Measurements from ENCODE around the gene S100A2.
"Not testable (repeated sequence)": the region's sequence is repeated elsewhere in the genome, so short reads cannot be mapped to it uniquely, and the experiment has no call there.

The S100A2 gene

GRCh38 chr1:153563991-153564390, 1.7 kb downstream of the S100A2 start:
- DNase-seq (ENCODE audit: low read depth): no peak

DNA sequence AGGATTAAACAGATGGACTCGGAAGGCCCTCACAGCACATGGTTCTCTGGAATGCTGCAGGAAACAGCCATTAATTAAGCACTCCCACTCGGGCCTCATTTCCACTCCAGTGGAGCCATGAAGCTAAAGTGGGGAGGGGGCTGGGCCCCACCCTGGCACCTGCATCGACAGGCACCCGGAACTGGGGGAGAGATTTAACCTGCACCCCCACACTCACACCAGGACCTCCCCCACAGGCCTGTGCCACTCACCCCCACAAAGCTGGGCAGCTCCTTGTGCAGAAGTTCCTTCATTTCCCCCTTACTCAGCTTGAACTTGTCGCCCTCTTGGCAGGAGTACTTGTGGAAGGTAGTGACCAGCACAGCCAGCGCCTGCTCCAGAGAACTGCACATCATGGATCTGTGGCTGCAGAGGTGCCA, 2.2 kb downstream of the S100A2 start:
- DNase-seq (ENCODE audit: low read depth): no peak

GRCh38 chr1:153562021-153562420, 3.6 kb downstream of the S100A2 start:
- DNase-seq (ENCODE audit: low read depth): not testable (repeated sequence)

GRCh38 chr1:153561466-153561985, 4.1 kb downstream of the S100A2 start:
- DNase-seq (ENCODE audit: low read depth): no peak

DNA sequence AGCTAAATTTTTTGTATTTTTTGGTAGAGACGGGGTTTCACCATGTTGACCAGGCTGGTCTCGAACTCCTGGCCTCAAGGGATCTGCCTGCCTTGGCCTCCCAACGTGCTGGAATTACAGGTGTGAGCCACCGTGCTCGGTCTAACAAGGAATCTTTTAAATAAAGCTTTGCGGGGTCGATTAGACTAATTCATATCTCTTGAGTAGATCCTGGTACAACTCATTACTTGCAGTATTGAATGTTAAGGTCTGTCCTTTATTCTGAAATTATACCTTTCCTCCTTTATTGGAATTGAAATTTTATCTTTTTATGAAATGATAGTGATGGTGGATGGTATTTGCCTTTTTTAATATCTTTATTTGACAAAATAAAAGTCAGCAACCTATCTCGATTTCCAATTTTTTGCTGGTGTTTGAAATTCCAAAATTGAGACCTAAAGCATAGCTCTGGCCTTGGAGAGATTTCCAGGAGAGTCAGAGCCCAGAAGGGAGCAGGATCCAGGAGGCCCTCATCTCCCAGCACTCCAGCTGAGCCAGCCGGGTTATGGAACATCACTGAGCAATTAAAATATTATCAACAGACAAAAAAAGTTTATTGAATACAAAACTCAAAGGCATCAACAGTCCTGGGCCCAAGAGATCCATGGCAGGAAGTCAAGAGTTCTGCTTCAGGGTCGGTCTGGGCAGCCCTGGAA, 4.7 kb downstream of the S100A2 start:
- no peak for DNase-seq (ENCODE audit: low read depth)

DNA sequence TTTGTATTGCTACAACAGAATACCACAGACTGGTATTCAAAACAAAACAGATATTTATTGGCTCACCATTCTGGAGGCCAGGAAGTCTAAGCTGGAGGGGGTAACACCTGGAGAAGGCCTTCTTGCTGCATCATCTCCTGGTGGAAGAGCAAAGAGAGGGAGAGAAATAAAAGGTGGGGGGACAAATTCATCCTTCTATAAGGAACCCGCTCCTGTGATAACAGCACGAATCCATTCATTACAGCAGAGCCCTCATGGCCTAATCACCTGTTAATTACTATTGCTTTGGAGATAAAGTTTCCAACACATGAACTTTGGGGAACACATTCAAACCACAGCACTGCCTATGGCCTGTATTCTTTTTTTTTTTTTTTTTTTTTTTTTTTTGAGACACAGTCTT, 5.4 kb downstream of the S100A2 start:
- DNase-seq (ENCODE audit: low read depth): no peak

DNA sequence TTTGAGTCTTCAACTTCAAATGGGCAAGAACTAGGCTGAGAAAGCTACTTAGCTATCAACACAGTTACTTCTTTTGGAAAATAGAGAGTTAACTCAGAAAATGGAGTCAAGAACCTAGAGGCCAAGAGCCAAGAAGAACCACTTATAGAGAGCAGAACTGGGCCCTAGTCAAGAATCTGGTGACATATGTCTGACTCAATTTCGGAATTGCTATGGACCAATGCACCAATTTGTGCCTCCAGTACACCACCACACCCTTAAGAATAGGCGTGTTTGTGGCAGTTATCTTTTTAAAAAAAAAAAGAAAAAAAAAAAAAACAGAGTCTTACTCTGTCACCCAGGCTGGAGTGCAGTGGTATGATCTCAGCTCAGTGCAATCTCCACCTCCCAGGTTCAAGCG, 7.8 kb downstream of the S100A2 start:
- no peak for DNase-seq (ENCODE audit: low read depth)

- no peak for DNase-seq (ENCODE audit: low read depth)
Measured at GRCh38 chr1:153556348-153556747, 9.3 kb downstream of the S100A2 start.

GRCh38 chr1:153553830-153554541, 11.7 kb downstream of the S100A2 start:
- no peak for DNase-seq (ENCODE audit: low read depth)

DNA sequence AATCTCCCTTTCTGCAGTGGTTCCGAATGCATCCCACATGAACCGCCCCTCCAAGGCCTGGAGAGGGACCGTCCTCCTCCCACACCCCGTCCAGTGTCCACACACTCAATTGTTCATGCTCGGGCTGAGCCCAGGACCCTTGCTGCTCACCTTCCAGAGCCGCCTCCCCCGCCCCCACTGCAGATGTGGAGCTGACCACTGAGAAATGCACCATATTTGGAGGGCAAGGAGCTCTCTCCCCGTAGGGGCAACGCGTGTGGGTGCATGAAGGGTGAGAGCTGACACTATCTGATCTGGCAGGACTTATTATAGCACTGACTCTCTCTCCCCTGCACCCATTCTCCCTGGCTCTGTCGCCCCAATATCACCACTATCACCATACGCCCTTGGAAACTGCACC, 12.5 kb downstream of the S100A2 start:
- no peak for DNase-seq (ENCODE audit: low read depth)

DNA sequence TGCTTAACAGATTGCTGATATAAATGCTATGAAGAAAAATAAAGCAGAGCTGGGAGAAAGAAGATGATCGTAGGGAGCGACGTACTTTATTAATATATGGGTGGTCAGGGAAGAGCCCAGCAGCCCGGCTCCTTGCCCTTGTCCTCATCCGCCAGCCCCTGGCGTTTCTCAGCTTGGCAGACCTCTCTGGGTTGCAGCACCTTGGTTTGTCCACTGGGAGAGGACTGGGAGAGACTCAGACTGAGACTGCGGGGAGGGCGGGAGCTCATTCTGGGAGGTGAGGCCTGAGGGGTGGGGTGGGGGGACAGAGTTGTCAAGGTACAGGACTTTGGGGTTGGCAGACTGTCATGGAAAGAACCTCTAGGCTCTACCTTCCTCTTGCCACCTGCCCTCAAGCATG, 13.3 kb downstream of the S100A2 start:
- no peak for DNase-seq (ENCODE audit: low read depth)

GRCh38 chr1:153550827-153551500, 14.7 kb downstream of the S100A2 start:
- no peak for DNase-seq (ENCODE audit: low read depth)

DNA sequence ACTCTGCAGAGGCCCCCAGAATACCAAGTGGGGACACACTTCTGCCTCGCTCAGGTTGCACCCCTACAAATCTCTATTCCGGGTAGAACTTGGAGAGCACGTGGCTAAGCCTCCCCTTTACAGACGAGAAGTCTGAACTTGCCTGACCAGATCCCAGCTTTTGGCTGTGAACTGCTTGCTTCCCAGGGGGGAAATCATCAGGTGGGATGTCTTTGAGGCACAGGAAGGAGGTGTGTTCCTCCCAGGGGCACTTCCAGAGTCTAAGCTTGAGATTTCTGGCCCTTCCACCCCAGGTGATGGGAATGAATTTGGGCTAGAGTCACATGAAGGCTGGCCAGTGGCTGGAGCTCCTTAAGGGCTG, 15.3 kb downstream of the S100A2 start:
- no peak for DNase-seq (ENCODE audit: low read depth)

- no peak for DNase-seq (ENCODE audit: low read depth)
Measured at GRCh38 chr1:153549741-153550397, 15.8 kb downstream of the S100A2 start.

GRCh38 chr1:153548722-153549688, 16.6 kb downstream of the S100A2 start, which contains the start of gene S100A3:
Gene S100A3, minus strand, starts transcription at chr1:153549258. Its CDS starts 773 bp downstream, at chr1:153548485.
- no peak for DNase-seq (ENCODE audit: low read depth)

- DNase-seq (ENCODE audit: low read depth): no peak
Measured at GRCh38 chr1:153547560-153548551, 17.8 kb downstream of the S100A2 start.

GRCh38 chr1:153546796-153547559, 18.7 kb downstream of the S100A2 start:
- no peak for DNase-seq (ENCODE audit: low read depth)

DNA sequence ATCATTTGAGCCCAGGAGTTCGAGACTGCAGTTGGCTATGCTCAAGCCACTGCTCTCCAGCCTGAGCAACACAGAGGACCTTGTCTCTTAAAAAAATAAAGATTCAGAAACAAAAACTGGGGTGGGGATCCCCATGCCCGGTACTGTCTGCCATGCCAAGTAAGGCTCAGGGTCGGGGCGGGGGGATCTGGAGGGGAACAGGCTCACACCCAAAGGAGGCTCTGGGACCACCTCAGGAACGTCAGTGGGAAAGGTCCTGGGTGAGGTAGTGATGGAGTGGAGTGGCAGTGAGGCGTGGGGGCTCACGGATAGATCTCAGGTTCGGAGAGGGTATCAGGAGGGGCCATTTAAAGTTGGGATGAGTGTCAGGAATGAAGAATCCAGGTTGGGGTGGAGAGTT, 19.3 kb downstream of the S100A2 start:
- no peak for DNase-seq (ENCODE audit: low read depth)
